ENCODE data around the gene ADORA1. TPM values are rescaled to one million over a fixed set of nuclear protein-coding genes. Genes with fewer than 3 reads are reported as not detected.

Gene ADORA1
- polyA plus RNA-seq, 1 of the 3 experiments (the other 2 are of a cell fraction), result 4.8 TPM

- H3K9ac ChIP-seq, result no peak overlapping the region
- H3K4me3 ChIP-seq (ENCODE audit: low read depth in 2 of 2, low read length in 1 of 2), result no peak overlapping the region
- whole genome bisulfite sequencing (ENCODE audit: low lambda C conversion rate), result 12% methylated on average over 1 of the region's 1 CpG
- no peaks in the 10 kb centered on the region for H3K36me3 ChIP-seq (replicated peaks in 1 of 2; ENCODE audit: control insufficient read depth in 1 of 2, insufficient read depth in 2 of 2, low read length in 1 of 2)
- POLR2A ChIA-PET, result no interaction called here
- H3K4me1 ChIP-seq (ENCODE audit: control insufficient read depth in 1 of 2, insufficient read depth in 2 of 2, low read depth in 1 of 2, low read length in 1 of 2), result no peaks in the 10 kb centered on the region; a peak in 1 of 4 replicates
- no peak overlapping the region for H3K4me2 ChIP-seq
- H3K27me3 ChIP-seq (ENCODE audit: insufficient read depth), result no peaks in the 10 kb centered on the region; the same call in 1 of the 2 replicates
- no peaks in the 10 kb centered on the region for H4K20me1 ChIP-seq (ENCODE audit: insufficient read depth)
- CTCF ChIA-PET, result interaction anchor here (1.2 to 3.2 kb wide), 4 partner anchors 13 to 121 kb away, joined by 3 to 10 read pairs (median 6); partner anchors contain the start of gene MYOG
- DNase-seq, result no peak
- H3K9me3 ChIP-seq, result peaks cover 13% of the 10 kb centered on the region; the same call in 1 of the 2 replicates
- no peak overlapping the region for H2AFZ ChIP-seq (ENCODE audit: low read depth)
- H3K27ac ChIP-seq (ENCODE audit: low read depth in 2 of 2, low read length in 1 of 2), result no peak overlapping the region
- no peaks in the 10 kb centered on the region for H3K9me2 ChIP-seq
- H3F3A ChIP-seq (replicated peaks; ENCODE audit: insufficient read depth), result no peaks in the 10 kb centered on the region
- H3K79me2 ChIP-seq (ENCODE audit: insufficient read depth), result no peaks in the 10 kb centered on the region
- TF ChIP-seq SMC3 (IDR thresholded peaks at IDR 0.05; ENCODE audit: low read depth, low read length), result no peak
- TF ChIP-seq CHD2 (IDR thresholded peaks at IDR 0.05; ENCODE audit: low read length, partially characterized antibody), result no peak
- TF ChIP-seq EZH2phosphoT487 (IDR thresholded peaks at IDR 0.05; ENCODE audit: borderline replicate concordance, low read depth), result no peak
- TF ChIP-seq PBX3 (IDR thresholded peaks at IDR 0.05), result no peak
- TF ChIP-seq, protein P1, sequence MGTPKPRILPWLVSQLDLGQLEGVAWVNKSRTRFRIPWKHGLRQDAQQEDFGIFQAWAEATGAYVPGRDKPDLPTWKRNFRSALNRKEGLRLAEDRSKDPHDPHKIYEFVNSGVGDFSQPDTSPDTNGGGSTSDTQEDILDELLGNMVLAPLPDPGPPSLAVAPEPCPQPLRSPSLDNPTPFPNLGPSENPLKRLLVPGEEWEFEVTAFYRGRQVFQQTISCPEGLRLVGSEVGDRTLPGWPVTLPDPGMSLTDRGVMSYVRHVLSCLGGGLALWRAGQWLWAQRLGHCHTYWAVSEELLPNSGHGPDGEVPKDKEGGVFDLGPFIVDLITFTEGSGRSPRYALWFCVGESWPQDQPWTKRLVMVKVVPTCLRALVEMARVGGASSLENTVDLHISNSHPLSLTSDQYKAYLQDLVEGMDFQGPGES (IDR thresholded peaks at IDR 0.05; ENCODE audit: low read depth, low read length), result no peak
- no peak for TF ChIP-seq YY1 (IDR thresholded peaks at IDR 0.05; ENCODE audit: low read depth)
- no peak for TF ChIP-seq RCOR1 (IDR thresholded peaks at IDR 0.05; ENCODE audit: low read length)
Observed at GRCh38 chr1:203097001-203097400, 30.5 kb upstream of the ADORA1 start.

- 57% methylated on average over 1 of the region's 1 CpG for WGBS (ENCODE audit: low lambda C conversion rate)
- Histone ChIP-seq H4K20me1 (ENCODE audit: insufficient read depth) (no peaks in the 10 kb centered on the region), H3F3A (replicated peaks; ENCODE audit: insufficient read depth) (no peaks in the 10 kb centered on the region), H3K79me2 (ENCODE audit: insufficient read depth) (no peaks in the 10 kb centered on the region), H3K4me3 (ENCODE audit: low read depth in 2 of 2, low read length in 1 of 2) (no peak overlapping the region), H3K9ac (no peak overlapping the region), H3K9me2 (no peaks in the 10 kb centered on the region), H3K27ac (ENCODE audit: low read depth in 2 of 2, low read length in 1 of 2) (no peak overlapping the region), H3K27me3 (ENCODE audit: insufficient read depth) (no peaks in the 10 kb centered on the region; the same call in 1 of the 2 replicates), H3K9me3 (peaks cover 13% of the 10 kb centered on the region; the same call in 1 of the 2 replicates), H3K36me3 (replicated peaks in 1 of 2; ENCODE audit: control insufficient read depth in 1 of 2, insufficient read depth in 2 of 2, low read length in 1 of 2) (no peaks in the 10 kb centered on the region), H2AFZ (ENCODE audit: low read depth) (no peak overlapping the region), H3K4me2 (no peak overlapping the region), H3K4me1 (ENCODE audit: control insufficient read depth in 1 of 2, insufficient read depth in 2 of 2, low read depth in 1 of 2, low read length in 1 of 2) (no peaks in the 10 kb centered on the region; a peak in 1 of 4 replicates)
- TF ChIP-seq SIN3A (IDR thresholded peaks at IDR 0.05; ENCODE audit: borderline replicate concordance, low read depth, low read length) (no peak), USF1 (IDR thresholded peaks at IDR 0.05; ENCODE audit: borderline replicate concordance, low read depth) (no peak), EP300 (IDR thresholded peaks at IDR 0.05; ENCODE audit: borderline replicate concordance in 1 of 2, low read depth in 1 of 2, low read length in 1 of 2) (no peak), MEF2A (IDR thresholded peaks at IDR 0.05; ENCODE audit: borderline replicate concordance, low read depth) (no peak), YY1 (IDR thresholded peaks at IDR 0.05; ENCODE audit: low read depth) (no peak), CTCF (IDR thresholded peaks at IDR 0.05) (no peak), MXI1 (IDR thresholded peaks at IDR 0.05; ENCODE audit: low read depth, low read length) (no peak), SMC3 (IDR thresholded peaks at IDR 0.05; ENCODE audit: low read depth, low read length) (no peak), RAD21 (IDR thresholded peaks at IDR 0.05; ENCODE audit: low read length) (no peak), TEAD4 (IDR thresholded peaks at IDR 0.05; ENCODE audit: borderline replicate concordance, insufficient read depth) (no peak), TAF1 (IDR thresholded peaks at IDR 0.05; ENCODE audit: borderline replicate concordance, low read depth, low read length) (no peak), FOXM1 (IDR thresholded peaks at IDR 0.05; ENCODE audit: low read depth) (no peak)
- TF ChIP-seq, protein P2, sequence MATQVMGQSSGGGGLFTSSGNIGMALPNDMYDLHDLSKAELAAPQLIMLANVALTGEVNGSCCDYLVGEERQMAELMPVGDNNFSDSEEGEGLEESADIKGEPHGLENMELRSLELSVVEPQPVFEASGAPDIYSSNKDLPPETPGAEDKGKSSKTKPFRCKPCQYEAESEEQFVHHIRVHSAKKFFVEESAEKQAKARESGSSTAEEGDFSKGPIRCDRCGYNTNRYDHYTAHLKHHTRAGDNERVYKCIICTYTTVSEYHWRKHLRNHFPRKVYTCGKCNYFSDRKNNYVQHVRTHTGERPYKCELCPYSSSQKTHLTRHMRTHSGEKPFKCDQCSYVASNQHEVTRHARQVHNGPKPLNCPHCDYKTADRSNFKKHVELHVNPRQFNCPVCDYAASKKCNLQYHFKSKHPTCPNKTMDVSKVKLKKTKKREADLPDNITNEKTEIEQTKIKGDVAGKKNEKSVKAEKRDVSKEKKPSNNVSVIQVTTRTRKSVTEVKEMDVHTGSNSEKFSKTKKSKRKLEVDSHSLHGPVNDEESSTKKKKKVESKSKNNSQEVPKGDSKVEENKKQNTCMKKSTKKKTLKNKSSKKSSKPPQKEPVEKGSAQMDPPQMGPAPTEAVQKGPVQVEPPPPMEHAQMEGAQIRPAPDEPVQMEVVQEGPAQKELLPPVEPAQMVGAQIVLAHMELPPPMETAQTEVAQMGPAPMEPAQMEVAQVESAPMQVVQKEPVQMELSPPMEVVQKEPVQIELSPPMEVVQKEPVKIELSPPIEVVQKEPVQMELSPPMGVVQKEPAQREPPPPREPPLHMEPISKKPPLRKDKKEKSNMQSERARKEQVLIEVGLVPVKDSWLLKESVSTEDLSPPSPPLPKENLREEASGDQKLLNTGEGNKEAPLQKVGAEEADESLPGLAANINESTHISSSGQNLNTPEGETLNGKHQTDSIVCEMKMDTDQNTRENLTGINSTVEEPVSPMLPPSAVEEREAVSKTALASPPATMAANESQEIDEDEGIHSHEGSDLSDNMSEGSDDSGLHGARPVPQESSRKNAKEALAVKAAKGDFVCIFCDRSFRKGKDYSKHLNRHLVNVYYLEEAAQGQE (IDR thresholded peaks at IDR 0.05; ENCODE audit: low read depth, low read length), result no peak
- ChIA-PET POLR2A (no interaction called here), CTCF (interaction anchor here (1.1 to 3.2 kb wide), 8 partner anchors 17 to 242 kb away, joined by 3 to 10 read pairs (median 4); no protein-coding TSS in a partner anchor)
- DNase-seq, result no peak
Observed at GRCh38 chr1:203098445-203098844, 29.1 kb upstream of the ADORA1 start.

All from SK-N-SH (cell line).